ENCODE results near the gene GTF3C5. TPM values are rescaled to one million over a fixed set of nuclear protein-coding genes. Genes with fewer than 3 reads are reported as not detected.

The GTF3C5 gene
- total RNA-seq, 2 donors from 2014 or later, result 89.7 to 94.6 TPM

- H3K36me3 Mint-ChIP-seq (ENCODE audit: low read depth), result peaks cover 38% of the 10 kb centered on the region
- H3K4me3 Mint-ChIP-seq, result no peak overlapping the region
- Histone ChIP-seq H3K27me3 (ENCODE audit: control insufficient read depth, insufficient read depth, low read length, poor library complexity, severe bottlenecking) (no peaks in the 10 kb centered on the region), H3K9me3 (ENCODE audit: control insufficient read depth, low read length) (peaks cover 32% of the 10 kb centered on the region), H3K4me3 (ENCODE audit: low read length) (no peak overlapping the region), H3K36me3 (ENCODE audit: control insufficient read depth, insufficient read depth, low read length) (peaks cover 30% of the 10 kb centered on the region), H3K27ac (ENCODE audit: low read depth, low read length) (no peak overlapping the region), H3K9ac (ENCODE audit: extremely low read depth, low read length, poor library complexity, severe bottlenecking) (no peak overlapping the region), H3K4me1 (ENCODE audit: control insufficient read depth, insufficient read depth, low read length) (no peaks in the 10 kb centered on the region)
- peak; percentile 48 for TF ChIP-seq CTCF (conservative IDR thresholded peaks at IDR 0.05)
- H3K27me3 Mint-ChIP-seq (ENCODE audit: insufficient read depth), result no peaks in the 10 kb centered on the region
- DNase-seq, result no peak
- WGBS, 2 experiments (ENCODE audit: insufficient coverage in 1 of 2, insufficient read length in 1 of 2), result 86 to 94% methylated on average over 2 to 3 of the region's 3 CpGs
- no peaks in the 10 kb centered on the region for H3K4me1 Mint-ChIP-seq
- H3K9me3 Mint-ChIP-seq, result peaks cover 23% of the 10 kb centered on the region
- H3K27ac Mint-ChIP-seq, result no peak overlapping the region
Measured at GRCh38 chr9:133094842-133095393, 64.1 kb downstream of the GTF3C5 start.

- WGBS, 2 experiments (ENCODE audit: insufficient coverage in 1 of 2, insufficient read length in 1 of 2), result 85 to 90% methylated on average over 11 to 16 of the region's 16 CpGs
- Histone ChIP-seq H3K4me3 (ENCODE audit: low read length) (no peak overlapping the region), H3K9me3 (ENCODE audit: control insufficient read depth, low read length) (peaks cover 32% of the 10 kb centered on the region), H3K9ac (ENCODE audit: extremely low read depth, low read length, poor library complexity, severe bottlenecking) (no peak overlapping the region), H3K4me1 (ENCODE audit: control insufficient read depth, insufficient read depth, low read length) (no peaks in the 10 kb centered on the region), H3K27me3 (ENCODE audit: control insufficient read depth, insufficient read depth, low read length, poor library complexity, severe bottlenecking) (no peaks in the 10 kb centered on the region), H3K27ac (ENCODE audit: low read depth, low read length) (no peak overlapping the region), H3K36me3 (ENCODE audit: control insufficient read depth, insufficient read depth, low read length) (peaks cover 57% of the 10 kb centered on the region)
- no peak for TF ChIP-seq CTCF (conservative IDR thresholded peaks at IDR 0.05)
- H3K36me3 Mint-ChIP-seq (ENCODE audit: low read depth), result peaks cover 59% of the 10 kb centered on the region
- peaks cover 23% of the 10 kb centered on the region for H3K9me3 Mint-ChIP-seq
- H3K4me3 Mint-ChIP-seq, result no peak overlapping the region
- no peaks in the 10 kb centered on the region for H3K27me3 Mint-ChIP-seq (ENCODE audit: insufficient read depth)
- H3K27ac Mint-ChIP-seq, result no peak overlapping the region
- H3K4me1 Mint-ChIP-seq, result no peaks in the 10 kb centered on the region
- no peak for DNase-seq
Measured at GRCh38 chr9:133098104-133098754, 67.4 kb downstream of the GTF3C5 start.

GRCh38 chr9:133098871-133099270 is 68.1 kb downstream of the GTF3C5 start:
- H3K27ac ChIP-seq (ENCODE audit: low read depth, low read length), result no peak overlapping the region
- peaks cover 32% of the 10 kb centered on the region for H3K9me3 ChIP-seq (ENCODE audit: control insufficient read depth, low read length)
- Mint-ChIP-seq H3K36me3 (ENCODE audit: low read depth) (peaks cover 61% of the 10 kb centered on the region), H3K27ac (no peak overlapping the region), H3K4me3 (no peak overlapping the region), H3K4me1 (no peaks in the 10 kb centered on the region), H3K27me3 (ENCODE audit: insufficient read depth) (no peaks in the 10 kb centered on the region), H3K9me3 (peaks cover 23% of the 10 kb centered on the region)
- no peak for DNase-seq
- H3K9ac ChIP-seq (ENCODE audit: extremely low read depth, low read length, poor library complexity, severe bottlenecking), result no peak overlapping the region
- peaks cover 57% of the 10 kb centered on the region for H3K36me3 ChIP-seq (ENCODE audit: control insufficient read depth, insufficient read depth, low read length)
- H3K4me3 ChIP-seq (ENCODE audit: low read length), result no peak overlapping the region
- no peaks in the 10 kb centered on the region for H3K4me1 ChIP-seq (ENCODE audit: control insufficient read depth, insufficient read depth, low read length)
- no peak for TF ChIP-seq CTCF (conservative IDR thresholded peaks at IDR 0.05)
- no peaks in the 10 kb centered on the region for H3K27me3 ChIP-seq (ENCODE audit: control insufficient read depth, insufficient read depth, low read length, poor library complexity, severe bottlenecking)
- WGBS, 2 experiments (ENCODE audit: insufficient coverage in 1 of 2, insufficient read length in 1 of 2), result 98% methylated on average over 5 of the region's 5 CpGs

Measured in endodermal cell (in vitro differentiated cells).